ENCODE results near the gene CES1. TPM values are rescaled to one million over a fixed set of nuclear protein-coding genes. Genes with fewer than 3 reads are reported as not detected.

CES1 gene
- polyA plus RNA-seq, 3 donors: 2.8 to 3.1 (median 2.8) TPM

Other genes with a start within 250 kb of the CES1 start
- gene SLC6A2, start 177.1 kb downstream of the CES1 start, polyA plus RNA-seq (ENCODE audit: insufficient read length in 3 of 3): under 1 TPM in 2 of 3 donors, not detected in 1; 0.09 to 0.25 TPM
- under 1 TPM; 0.11 to 0.15 (median 0.13) TPM for gene CES5A, start 42.3 kb upstream of the CES1 start, polyA plus RNA-seq (ENCODE audit: insufficient read length in 3 of 3)